AML-193 (cell line): ENCODE data around the gene TJP1.
"Not testable (repeated sequence)": the region's sequence is repeated elsewhere in the genome, so short reads cannot be mapped to it uniquely, and the experiment has no call there.

Experiments
- DNase-seq, 2 experiments: peaks; one replicate each; lab custom pipeline; 2025; lab: John Stamatoyannopoulos, UW

TJP1 gene

GRCh38 chr15:29699791-29700190, 122.5 kb downstream of the TJP1 start:
- no peak for DNase-seq

- DNase-seq = no peak
Observed at GRCh38 chr15:29698030-29698701, 124.1 kb downstream of the TJP1 start.

GRCh38 chr15:29696950-29697738, 125.1 kb downstream of the TJP1 start:
- no peak for DNase-seq

- not testable (repeated sequence) for DNase-seq
Observed at GRCh38 chr15:29696506-29696905, 125.8 kb downstream of the TJP1 start.

GRCh38 chr15:29695489-29696167, 126.6 kb downstream of the TJP1 start:
- no peak for DNase-seq

GRCh38 chr15:29693225-29693624, 129.0 kb downstream of the TJP1 start:
- DNase-seq = no peak

- DNase-seq = no peak
Observed at GRCh38 chr15:29692527-29692926, 129.7 kb downstream of the TJP1 start.

- DNase-seq = no peak
Observed at GRCh38 chr15:29690765-29691475, 131.3 kb downstream of the TJP1 start.

- DNase-seq = no peak
Observed at GRCh38 chr15:29689287-29689986, 132.8 kb downstream of the TJP1 start.

- DNase-seq = no peak
Observed at GRCh38 chr15:29688506-29689286, 133.6 kb downstream of the TJP1 start.

- DNase-seq = no peak
Observed at GRCh38 chr15:29687939-29688505, 134.2 kb downstream of the TJP1 start.

- no peak for DNase-seq
Observed at GRCh38 chr15:29687204-29687815, 135.0 kb downstream of the TJP1 start.

GRCh38 chr15:29686445-29687203, 135.6 kb downstream of the TJP1 start:
- no peak for DNase-seq

GRCh38 chr15:29686079-29686425, 136.2 kb downstream of the TJP1 start:
- DNase-seq = no peak

GRCh38 chr15:29685156-29686078, 136.9 kb downstream of the TJP1 start:
- DNase-seq = no peak

GRCh38 chr15:29682781-29683180, 139.5 kb downstream of the TJP1 start:
- DNase-seq = no peak

GRCh38 chr15:29682361-29682760, 139.9 kb downstream of the TJP1 start:
- no peak for DNase-seq

- DNase-seq = no peak
Observed at GRCh38 chr15:29681946-29682345, 140.3 kb downstream of the TJP1 start.
